IPS-18c (cell line): Measurements from ENCODE around the gene PGM2L1.

ENCODE experiments used
- H3K4me3 ChIP-seq: 2 replicates; pipeline ENCODE4 v1.7.0; 2013; ENCODE audit warnings: low read depth, mild to moderate bottlenecking, low read length, moderate library complexity; ENCODE audit not compliant: insufficient read depth
- H3K9me3 ChIP-seq: one replicate; pipeline ENCODE4 v1.6.1; 2013; ENCODE audit warnings: mild to moderate bottlenecking, low read length, moderate library complexity; ENCODE audit not compliant: control insufficient read depth, insufficient read depth

Gene PGM2L1

DNA sequence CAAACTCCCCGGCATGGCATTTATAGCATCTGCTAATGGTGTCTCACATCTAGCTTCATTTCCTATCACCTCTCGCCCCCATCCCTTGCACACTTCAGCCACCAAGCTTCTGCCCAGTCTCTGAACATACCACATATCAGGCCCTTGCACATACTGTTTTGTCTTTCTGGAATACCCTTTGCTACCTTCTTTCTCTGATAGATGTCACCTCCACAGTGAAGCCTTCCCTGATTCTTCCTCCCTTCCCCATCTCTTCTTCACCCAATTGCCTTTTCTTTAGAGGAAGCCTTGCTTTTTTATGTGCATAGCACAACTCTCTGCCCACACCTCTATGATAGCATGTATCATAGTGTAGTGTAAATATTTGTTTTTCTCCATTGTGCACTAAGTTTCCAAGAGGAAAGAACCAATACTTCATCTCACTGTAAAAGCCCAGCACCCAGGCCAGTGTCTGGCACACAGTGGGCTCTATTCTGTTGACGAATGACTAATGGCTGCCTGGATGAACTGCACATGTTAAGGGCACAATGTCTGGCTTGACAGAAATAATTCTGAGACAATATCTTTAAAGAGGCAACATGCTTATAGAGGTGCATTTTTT is 114.6 kb downstream of the PGM2L1 start:
- Histone ChIP-seq H3K9me3 (no peaks in the 10 kb centered on the region), H3K4me3 (no peak overlapping the region)

DNA sequence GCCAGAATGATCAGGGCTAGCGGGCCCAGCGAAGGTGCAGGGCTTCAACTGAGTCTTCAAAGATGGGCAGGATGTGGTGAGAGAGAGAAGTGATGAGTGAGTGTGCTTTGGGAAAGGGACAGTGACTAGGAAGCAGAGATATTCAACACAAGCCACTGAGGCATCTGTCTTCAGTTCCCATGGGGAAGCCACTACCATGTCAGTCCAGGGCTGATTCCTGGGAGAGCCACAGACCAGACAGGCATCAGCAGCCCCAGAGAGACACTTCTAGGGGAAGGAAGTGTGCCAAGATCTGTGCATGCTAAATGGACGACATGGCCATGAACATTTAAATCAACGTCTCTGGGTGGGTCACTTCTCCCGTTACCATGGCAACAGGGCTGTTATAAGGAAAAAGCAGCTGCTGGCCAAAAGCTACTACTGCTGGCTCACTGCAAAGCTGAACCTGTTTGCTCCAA is 115.3 kb downstream of the PGM2L1 start:
- H3K4me3 ChIP-seq: no peak overlapping the region
- no peaks in the 10 kb centered on the region for H3K9me3 ChIP-seq

DNA sequence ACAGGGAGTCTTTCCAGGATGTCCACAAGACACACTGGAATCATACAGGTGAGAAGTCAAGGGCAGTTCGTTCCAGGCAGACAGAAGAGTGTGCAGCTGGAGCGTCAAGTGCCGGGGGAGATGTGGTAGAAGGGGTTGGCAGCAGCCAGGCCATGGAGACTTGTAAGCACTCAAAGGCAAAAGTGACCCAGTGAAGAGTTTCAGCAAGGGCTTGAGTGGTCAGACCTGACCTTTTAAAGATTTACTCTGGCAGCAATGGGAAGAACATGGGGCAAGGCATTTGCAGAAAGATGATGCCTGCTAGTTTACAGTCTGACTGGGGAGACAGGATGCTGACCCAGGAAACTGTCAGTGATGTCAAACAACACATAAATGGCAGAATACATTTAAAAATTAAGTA is 115.8 kb downstream of the PGM2L1 start:
- no peaks in the 10 kb centered on the region for H3K9me3 ChIP-seq
- no peak overlapping the region for H3K4me3 ChIP-seq

DNA sequence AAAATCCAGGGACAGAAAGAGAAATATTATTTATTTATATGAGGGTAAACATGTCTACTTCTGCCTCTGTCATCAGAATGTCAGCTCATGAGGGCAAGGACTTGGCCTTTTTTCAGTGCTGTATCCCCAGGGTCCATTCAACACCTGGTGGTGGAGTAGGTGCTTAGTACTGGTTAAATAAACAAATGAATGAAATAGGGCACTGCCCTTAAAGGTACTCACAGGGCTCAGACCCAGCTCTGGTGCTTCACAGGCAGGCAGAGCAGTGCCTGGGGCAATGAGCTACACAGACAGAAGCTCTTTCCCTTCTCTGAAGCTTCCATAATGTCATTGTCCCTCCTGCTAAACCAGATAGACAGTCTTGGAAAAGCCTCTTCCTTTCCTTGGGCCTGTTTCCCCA is 117.7 kb downstream of the PGM2L1 start:
- Histone ChIP-seq H3K9me3 (no peaks in the 10 kb centered on the region), H3K4me3 (no peak overlapping the region)
